Fibroblast of lung (primary cell): Measurements from ENCODE around the gene SMLR1. TPM values are rescaled to one million over a fixed set of nuclear protein-coding genes. Genes with fewer than 3 reads are reported as not detected.

Experiments
- DNase-seq, 2 donors: peaks; one replicate each; pipeline versions ENCODE4 v3.0.0 to v3.0.0-alpha.2; 2010; ENCODE audit warnings: low read depth in 2 of 2
- H2AFZ ChIP-seq: 2 replicates; pipeline ENCODE4 v1.5.1; 2012; ENCODE audit warnings: low read length, control low read depth, inconsistent platforms
- H3K27ac ChIP-seq: 2 replicates; pipeline ENCODE4 v1.5.1; 2011; ENCODE audit warnings: low read length, control low read depth; ENCODE audit not compliant: insufficient read depth
- H3K27me3 ChIP-seq: 2 replicates; pipeline ENCODE4 v1.5.1; 2011; ENCODE audit warnings: mild to moderate bottlenecking, low read length; ENCODE audit not compliant: control insufficient read depth, insufficient read depth
- H3K36me3 ChIP-seq: 2 replicates; pipeline ENCODE4 v1.5.1; 2011; ENCODE audit warnings: low read length; ENCODE audit not compliant: control insufficient read depth, insufficient read depth
- H3K4me1 ChIP-seq: 2 replicates; pipeline ENCODE4 v1.5.1; 2011; ENCODE audit warnings: low read length; ENCODE audit not compliant: control insufficient read depth, insufficient read depth; ENCODE audit errors: extremely low read depth
- H3K4me2 ChIP-seq: 2 replicates; pipeline ENCODE4 v1.5.1; 2011; ENCODE audit warnings: low read length, control low read depth; ENCODE audit not compliant: insufficient read depth; ENCODE audit errors: extremely low read depth
- H3K4me3 ChIP-seq, 4 experiments: fragments of 200-600 bp in 1 of 4; sonication (generic) in 1 of 4; replicated peaks in 1 of 4; 2 replicates each; pipeline ENCODE4 v1.5.1; 2011 to 2016; ENCODE audit warnings: low read length in 4 of 4, low read depth in 3 of 4, mild to moderate bottlenecking in 3 of 4, control low read depth in 2 of 4, inconsistent platforms in 1 of 4, mixed read lengths in 1 of 4; ENCODE audit not compliant: insufficient read depth in 1 of 4; ENCODE audit errors: control extremely low read depth in 1 of 4
- H3K79me2 ChIP-seq: 2 replicates; pipeline ENCODE4 v1.5.1; 2012; ENCODE audit warnings: mild to moderate bottlenecking, low read length, inconsistent platforms; ENCODE audit not compliant: control insufficient read depth, insufficient read depth
- H3K9ac ChIP-seq: 2 replicates; pipeline ENCODE4 v1.5.1; 2011; ENCODE audit warnings: mild to moderate bottlenecking, low read length, control low read depth; ENCODE audit not compliant: insufficient read depth
- H3K9me3 ChIP-seq: 2 replicates; pipeline ENCODE4 v1.5.1; 2012; ENCODE audit warnings: low read depth, low read length; ENCODE audit not compliant: control insufficient read depth, insufficient read depth
- H4K20me1 ChIP-seq: 2 replicates; pipeline ENCODE4 v1.5.1; 2011; ENCODE audit warnings: low read length; ENCODE audit not compliant: control insufficient read depth, insufficient read depth; ENCODE audit errors: extremely low read depth
- CTCF ChIP-seq, 2 donors: IDR thresholded peaks in 1 of 2; conservative IDR thresholded peaks in 1 of 2; 1 replicate in 1 of 2; 2 replicates in 1 of 2; pipeline ENCODE4 v1.5.1; 2011 to 2012; ENCODE audit warnings: low read length in 2 of 2, control low read depth in 1 of 2, inconsistent platforms in 1 of 2, low read depth in 1 of 2, mild to moderate bottlenecking in 1 of 2
- EZH2 ChIP-seq: IDR thresholded peaks from 2 replicates; pipeline ENCODE4 v1.5.1; 2012; ENCODE audit warnings: low read length, control low read depth, mild to moderate bottlenecking; ENCODE audit errors: missing control alignments
- polyA plus RNA-seq, 2 donors: library from polyadenylated mRNA; depleted of rRNA in 1 of 2; stranded (reverse) in 1 of 2; unstranded in 1 of 2; fragments of >200 nt; gene quantifications; 2 replicates each; pipeline ENCODE4 v1.2.1, GENCODE V29; 2011 to 2012; ENCODE audit warnings: missing spikeins in 1 of 2
- total RNA-seq: library from RNA; depleted of rRNA; stranded (reverse); fragments of >200 nt; gene quantifications from 2 replicates; pipeline ENCODE4 v1.2.1, GENCODE V29; 2014

SMLR1 gene
- total and polyA plus RNA-seq, 2 donors (not counting 1 experiment from before 2014, with no cell fraction given): not detected

- Histone ChIP-seq H3K4me1 (no peaks in the 10 kb centered on the region), H4K20me1 (no peaks in the 10 kb centered on the region), H2AFZ (no peak overlapping the region), H3K79me2 (no peaks in the 10 kb centered on the region), H3K27me3 (no peaks in the 10 kb centered on the region), H3K27ac (no peak overlapping the region), H3K9ac (no peak overlapping the region), H3K4me3 (no peak overlapping the region), H3K36me3 (no peaks in the 10 kb centered on the region), H3K4me2 (no peak overlapping the region), H3K9me3 (no peaks in the 10 kb centered on the region)
- TF ChIP-seq EZH2 (no peak), CTCF (conservative IDR thresholded peaks at IDR 0.05 in 1 of 2, IDR thresholded peaks at IDR 0.05 in 1 of 2; ENCODE audit: low read depth in 1 of 2, low read length in 2 of 2) (no peak)
- no peak for DNase-seq
Measured at GRCh38 chr6:130787726-130788500, 39.3 kb upstream of the SMLR1 start.

- H3K27me3 ChIP-seq: no peaks in the 10 kb centered on the region
- no peaks in the 10 kb centered on the region for H3K4me1 ChIP-seq
- no peak overlapping the region for H3K27ac ChIP-seq
- no peaks in the 10 kb centered on the region for H3K9me3 ChIP-seq
- no peaks in the 10 kb centered on the region for H3K36me3 ChIP-seq
- no peak overlapping the region for H3K4me2 ChIP-seq
- TF ChIP-seq CTCF (conservative IDR thresholded peaks at IDR 0.05 in 1 of 2, IDR thresholded peaks at IDR 0.05 in 1 of 2; ENCODE audit: low read depth in 1 of 2, low read length in 2 of 2) (no peak), EZH2 (no peak)
- H2AFZ ChIP-seq: no peak overlapping the region
- no peaks in the 10 kb centered on the region for H3K79me2 ChIP-seq
- H3K9ac ChIP-seq: no peak overlapping the region
- no peak for DNase-seq
- no peak overlapping the region for H3K4me3 ChIP-seq
- no peaks in the 10 kb centered on the region for H4K20me1 ChIP-seq
Measured at GRCh38 chr6:130788954-130789353, 38.3 kb upstream of the SMLR1 start.

- no peak for DNase-seq
- H2AFZ ChIP-seq: no peak overlapping the region
- H3K79me2 ChIP-seq: no peaks in the 10 kb centered on the region
- no peaks in the 10 kb centered on the region for H3K36me3 ChIP-seq
- H3K4me3 ChIP-seq: no peak overlapping the region
- no peaks in the 10 kb centered on the region for H3K9me3 ChIP-seq
- TF ChIP-seq EZH2 (no peak), CTCF (conservative IDR thresholded peaks at IDR 0.05 in 1 of 2, IDR thresholded peaks at IDR 0.05 in 1 of 2; ENCODE audit: low read depth in 1 of 2, low read length in 2 of 2) (no peak)
- no peaks in the 10 kb centered on the region for H3K27me3 ChIP-seq
- H3K9ac ChIP-seq: no peak overlapping the region
- no peak overlapping the region for H3K27ac ChIP-seq
- no peak overlapping the region for H3K4me2 ChIP-seq
- H3K4me1 ChIP-seq: no peaks in the 10 kb centered on the region
- no peaks in the 10 kb centered on the region for H4K20me1 ChIP-seq
Measured at GRCh38 chr6:130794010-130794697, 33.1 kb upstream of the SMLR1 start.
